Panc1 (cell line): ENCODE measurements around the gene TMEM41B. TPM values are rescaled to one million over a fixed set of nuclear protein-coding genes. Genes with fewer than 3 reads are reported as not detected.

ENCODE experiments used
- ATAC-seq: fragments of 200-7000 bp; cut with Tn5 transposase; 2 replicates; pipeline ENCODE4 v1.9.1; 2020; ENCODE audit warnings: mild to moderate bottlenecking, moderate library complexity
- BruUV-seq: library from RNA; stranded (reverse); fragments of 400-500 nt; replicated peaks from 2 replicates; lab custom pipeline; 2021; lab: Mats Ljungman, UMichigan
- CTCF ChIA-PET: fragments of 300-600 bp; sonication (Branson Sonifier 250); formaldehyde crosslinking; loops from one replicate; lab custom pipeline; 2022; ENCODE audit warnings: antibody characterized with exemption; lab: Charles Lee
- POLR2A ChIA-PET: fragments of 300-600 bp; sonication (Branson Sonifier 250); formaldehyde crosslinking; loops from one replicate; lab custom pipeline; 2022; ENCODE audit warnings: antibody characterized with exemption; lab: Charles Lee
- DNase-seq: peaks from one replicate; pipeline ENCODE4 v3.0.0-alpha.2; 2010; ENCODE audit warnings: low read depth, low spot score
- H3K27ac ChIP-seq: 2 replicates; pipeline ENCODE4 v1.5.1; 2011; ENCODE audit warnings: mild to moderate bottlenecking, low read length, inconsistent platforms
- H3K27me3 ChIP-seq: fragments of 200-500 bp; sonication (Bioruptor generic); 2 replicates; pipeline ENCODE4 v1.6.0; 2014; ENCODE audit warnings: low read length, inconsistent platforms; ENCODE audit not compliant: control insufficient read depth, insufficient read depth
- H3K36me3 ChIP-seq: fragments of 200-500 bp; sonication (Bioruptor generic); 2 replicates; pipeline ENCODE4 v1.5.1; 2014; ENCODE audit warnings: inconsistent platforms, mild to moderate bottlenecking, low read length, moderate library complexity; ENCODE audit not compliant: control insufficient read depth, insufficient read depth
- H3K4me1 ChIP-seq: 2 replicates; pipeline ENCODE4 v1.5.1; 2011; ENCODE audit warnings: inconsistent platforms, mild to moderate bottlenecking, low read length, moderate library complexity; ENCODE audit not compliant: control insufficient read depth, insufficient read depth
- H3K4me3 ChIP-seq, 2 experiments: 2 replicates each; pipeline ENCODE4 v1.5.1; 2011 to 2012; ENCODE audit warnings: low read depth in 2 of 2, low read length in 2 of 2, mild to moderate bottlenecking in 2 of 2, inconsistent platforms in 1 of 2, moderate library complexity in 1 of 2
- H3K9me3 ChIP-seq: fragments of 200-500 bp; sonication (Bioruptor generic); 2 replicates; pipeline ENCODE4 v1.5.1; 2014; ENCODE audit warnings: low read depth, mild to moderate bottlenecking, inconsistent platforms, low read length, moderate library complexity; ENCODE audit not compliant: control insufficient read depth, insufficient read depth
- CTCF ChIP-seq: fragments of 450-650 bp; IDR thresholded peaks from 2 replicates; pipeline ENCODE4 v1.5.1; 2017; ENCODE audit warnings: mild to moderate bottlenecking
- POLR2AphosphoS5 ChIP-seq: IDR thresholded peaks from 2 replicates; pipeline ENCODE4 v1.6.1; 2012; ENCODE audit warnings: mild to moderate bottlenecking, low read depth, low read length, moderate library complexity
- REST ChIP-seq, 2 experiments: IDR thresholded peaks; 2 replicates each; pipeline ENCODE4 v1.6.1; 2011 to 2012; ENCODE audit warnings: low read depth in 2 of 2, control low read depth in 1 of 2, low read length in 1 of 2, mild to moderate bottlenecking in 1 of 2, moderate library complexity in 1 of 2; ENCODE audit not compliant: insufficient read depth in 1 of 2
- SIN3A ChIP-seq: IDR thresholded peaks from 2 replicates; pipeline ENCODE4 v1.6.1; 2012; ENCODE audit warnings: low read depth, mild to moderate bottlenecking, low read length, moderate library complexity, borderline replicate concordance; ENCODE audit not compliant: insufficient read depth
- TCF7L2 ChIP-seq: IDR thresholded peaks from 2 replicates; pipeline ENCODE4 v1.6.1; 2011; ENCODE audit warnings: mild to moderate bottlenecking, low read depth, low read length, inconsistent platforms
- in situ Hi-C: cut with HindIII; loops from 2 replicates; pipeline ENCODE4 v1.10.0; 2016; ENCODE audit warnings: low sequenced_read_pairs, low pct_unique_long_range_greater_than_20kb
- intact Hi-C: fragments of 100-400 bp; cut with micrococcal nuclease; formaldehyde crosslinking; loops from one replicate; pipeline ENCODE4 v1.10.0; 2022; ENCODE audit not compliant: unreplicated experiment
- total RNA-seq: library from RNA; stranded (reverse); gene quantifications from one replicate; pipeline ENCODE4 v1.2.1, GENCODE V29; 2021; ENCODE audit not compliant: unreplicated experiment

Gene TMEM41B
- total RNA-seq, 1 experiment from 2014 or later: 126 TPM

GRCh38 chr11:9267680-9268079 lies 46.7 kb downstream of the TMEM41B start:
- H3K36me3 ChIP-seq: no peaks in the 10 kb centered on the region
- ATAC-seq (no peak), DNase-seq (no peak)
- no peak for TF ChIP-seq POLR2AphosphoS5
- TF ChIP-seq CTCF: no peak; the same call in 1 of the 2 replicates
- no peak for TF ChIP-seq TCF7L2
- no peak for TF ChIP-seq REST (IDR thresholded peaks at IDR 0.05; ENCODE audit: insufficient read depth in 1 of 2, low read depth in 2 of 2, low read length in 1 of 2)
- TF ChIP-seq SIN3A: no peak
- in situ Hi-C loops: no loop called here
- ChIA-PET CTCF (no interaction called here), POLR2A (no interaction called here)
- no peak overlapping the region for H3K4me3 ChIP-seq
- peaks cover 11% of the 10 kb centered on the region for H3K4me1 ChIP-seq
- BruUV-seq: no TSS peak
- no peak overlapping the region for H3K27ac ChIP-seq
- H3K27me3 ChIP-seq: no peaks in the 10 kb centered on the region
- intact Hi-C loops: no loop called here
- H3K9me3 ChIP-seq: no peaks in the 10 kb centered on the region

- intact Hi-C loops: no loop called here
- Histone ChIP-seq H3K4me3 (no peak overlapping the region), H3K4me1 (peaks cover 17% of the 10 kb centered on the region), H3K27ac (no peak overlapping the region), H3K36me3 (no peaks in the 10 kb centered on the region), H3K9me3 (no peaks in the 10 kb centered on the region), H3K27me3 (no peaks in the 10 kb centered on the region)
- in situ Hi-C loops: no loop called here
- POLR2A ChIA-PET: interaction anchor here (0.6 kb wide), 1 partner anchor 103 kb away, joined by 4 read pairs; no protein-coding TSS in a partner anchor
- no TSS peak for BruUV-seq
- DNase-seq (no peak), ATAC-seq (no peak)
- CTCF ChIA-PET: no interaction called here
- TF ChIP-seq CTCF (no peak), TCF7L2 (no peak)
These were observed 47.5 kb downstream of the TMEM41B start for GRCh38 chr11:9266926-9267325.
